Measurements from ENCODE around the gene TEAD4.
A peak's percentile ranks its signal among the peaks of the same experiment; 100 is the strongest.

TEAD4 gene

GRCh38 chr12:3083241-3083920 is 124.2 kb downstream of the TEAD4 start:
- H3K9me3 ChIP-seq (ENCODE audit: control insufficient read depth in 5 of 5, low read length in 5 of 5): no peaks in the 10 kb centered on the region
- H3K27ac ChIP-seq (ENCODE audit: low read depth, low read length): peak overlapping the region; percentile 33
- no peak overlapping the region for H3K9ac ChIP-seq (ENCODE audit: low read length in 5 of 5)
- peaks cover 0 to 4% (median 4%) of the 10 kb centered on the region in 5 donors for H3K36me3 ChIP-seq (ENCODE audit: control insufficient read depth in 5 of 5, insufficient read depth in 5 of 5, low read length in 5 of 5)
- H3K4me3 ChIP-seq (ENCODE audit: low read depth in 1 of 5, low read length in 5 of 5): no peak overlapping the region
- H3K27me3 ChIP-seq (ENCODE audit: control insufficient read depth in 5 of 5, insufficient read depth in 4 of 5, low read length in 5 of 5): no peaks in the 10 kb centered on the region
- peaks cover 4 to 71% (median 35%) of the 10 kb centered on the region in 5 donors for H3K4me1 ChIP-seq (ENCODE audit: control insufficient read depth in 5 of 5, insufficient read depth in 5 of 5, low read length in 5 of 5)

- H3K9ac ChIP-seq (ENCODE audit: low read length in 5 of 5): no peak overlapping the region
- H3K9me3 ChIP-seq (ENCODE audit: control insufficient read depth in 5 of 5, low read length in 5 of 5): no peaks in the 10 kb centered on the region
- H3K4me1 ChIP-seq (ENCODE audit: control insufficient read depth in 5 of 5, insufficient read depth in 5 of 5, low read length in 5 of 5): peaks cover 4 to 68% (median 33%) of the 10 kb centered on the region in 5 donors
These were observed 124.7 kb downstream of the TEAD4 start for GRCh38 chr12:3083921-3084347.

GRCh38 chr12:3084742-3085141 is 125.5 kb downstream of the TEAD4 start:
- no peak overlapping the region for H3K4me3 ChIP-seq (ENCODE audit: low read depth in 1 of 5, low read length in 5 of 5)
- peaks cover 0 to 4% (median 4%) of the 10 kb centered on the region in 5 donors for H3K36me3 ChIP-seq (ENCODE audit: control insufficient read depth in 5 of 5, insufficient read depth in 5 of 5, low read length in 5 of 5)
- H3K27me3 ChIP-seq (ENCODE audit: control insufficient read depth in 5 of 5, insufficient read depth in 4 of 5, low read length in 5 of 5): no peaks in the 10 kb centered on the region
- H3K9ac ChIP-seq (ENCODE audit: low read length in 5 of 5): no peak overlapping the region
- no peaks in the 10 kb centered on the region for H3K9me3 ChIP-seq (ENCODE audit: control insufficient read depth in 5 of 5, low read length in 5 of 5)
- peak overlapping the region; percentile 62 for H3K27ac ChIP-seq (ENCODE audit: low read depth, low read length)
- H3K4me1 ChIP-seq (ENCODE audit: control insufficient read depth in 5 of 5, insufficient read depth in 5 of 5, low read length in 5 of 5): peaks cover 4 to 68% (median 33%) of the 10 kb centered on the region in 5 donors

More at GRCh38 chr12:3083921-3084347, 124.7 kb downstream of the TEAD4 start:
- Histone ChIP-seq H3K36me3 (ENCODE audit: control insufficient read depth in 5 of 5, insufficient read depth in 5 of 5, low read length in 5 of 5) (peaks cover 0 to 4% (median 4%) of the 10 kb centered on the region in 5 donors), H3K4me3 (ENCODE audit: low read depth in 1 of 5, low read length in 5 of 5) (peak overlapping the region in 1 of 5 donors; percentile 2), H3K27me3 (ENCODE audit: control insufficient read depth in 5 of 5, insufficient read depth in 4 of 5, low read length in 5 of 5) (no peaks in the 10 kb centered on the region), H3K27ac (ENCODE audit: low read depth, low read length) (peak overlapping the region; percentile 33)

GRCh38 chr12:3085341-3086139 is 126.3 kb downstream of the TEAD4 start:
- H3K36me3 ChIP-seq (ENCODE audit: control insufficient read depth in 5 of 5, insufficient read depth in 5 of 5, low read length in 5 of 5): peaks cover 0 to 4% (median 4%) of the 10 kb centered on the region in 5 donors
- no peak overlapping the region for H3K4me3 ChIP-seq (ENCODE audit: low read depth in 1 of 5, low read length in 5 of 5)
- no peaks in the 10 kb centered on the region for H3K9me3 ChIP-seq (ENCODE audit: control insufficient read depth in 5 of 5, low read length in 5 of 5)
- H3K4me1 ChIP-seq (ENCODE audit: control insufficient read depth in 5 of 5, insufficient read depth in 5 of 5, low read length in 5 of 5): peaks cover 4 to 73% (median 35%) of the 10 kb centered on the region in 5 donors
- H3K9ac ChIP-seq (ENCODE audit: low read length in 5 of 5): peak overlapping the region in 1 of 5 donors; percentile 20
- no peaks in the 10 kb centered on the region for H3K27me3 ChIP-seq (ENCODE audit: control insufficient read depth in 5 of 5, insufficient read depth in 4 of 5, low read length in 5 of 5)
- peak overlapping the region; percentile 62 for H3K27ac ChIP-seq (ENCODE audit: low read depth, low read length)

GRCh38 chr12:3086211-3086610 is 127.0 kb downstream of the TEAD4 start:
- no peaks in the 10 kb centered on the region for H3K9me3 ChIP-seq (ENCODE audit: control insufficient read depth in 5 of 5, low read length in 5 of 5)
- H3K36me3 ChIP-seq (ENCODE audit: control insufficient read depth in 5 of 5, insufficient read depth in 5 of 5, low read length in 5 of 5): peaks cover 0 to 4% (median 0%) of the 10 kb centered on the region in 5 donors
- H3K4me1 ChIP-seq (ENCODE audit: control insufficient read depth in 5 of 5, insufficient read depth in 5 of 5, low read length in 5 of 5): peaks cover 4 to 73% (median 40%) of the 10 kb centered on the region in 5 donors
- H3K27ac ChIP-seq (ENCODE audit: low read depth, low read length): peak overlapping the region; percentile 62
- H3K4me3 ChIP-seq (ENCODE audit: low read depth in 1 of 5, low read length in 5 of 5): peak overlapping the region in 1 of 5 donors; percentile 22
- peak overlapping the region in 1 of 5 donors; percentile 2 for H3K9ac ChIP-seq (ENCODE audit: low read length in 5 of 5)
- H3K27me3 ChIP-seq (ENCODE audit: control insufficient read depth in 5 of 5, insufficient read depth in 4 of 5, low read length in 5 of 5): no peaks in the 10 kb centered on the region

GRCh38 chr12:3086729-3087323 is 127.6 kb downstream of the TEAD4 start:
- Histone ChIP-seq H3K36me3 (ENCODE audit: control insufficient read depth in 5 of 5, insufficient read depth in 5 of 5, low read length in 5 of 5) (peaks cover 0 to 6% (median 0%) of the 10 kb centered on the region in 5 donors), H3K27me3 (ENCODE audit: control insufficient read depth in 5 of 5, insufficient read depth in 4 of 5, low read length in 5 of 5) (no peaks in the 10 kb centered on the region), H3K4me1 (ENCODE audit: control insufficient read depth in 5 of 5, insufficient read depth in 5 of 5, low read length in 5 of 5) (peaks cover 4 to 77% (median 46%) of the 10 kb centered on the region in 5 donors), H3K27ac (ENCODE audit: low read depth, low read length) (peak overlapping the region; percentile 62), H3K9ac (ENCODE audit: low read length in 5 of 5) (peak overlapping the region in 1 of 5 donors; percentile 47), H3K9me3 (ENCODE audit: control insufficient read depth in 5 of 5, low read length in 5 of 5) (no peaks in the 10 kb centered on the region), H3K4me3 (ENCODE audit: low read depth in 1 of 5, low read length in 5 of 5) (peak overlapping the region in 1 of 5 donors; percentile 22)

GRCh38 chr12:3087758-3088650 is 128.8 kb downstream of the TEAD4 start:
- Histone ChIP-seq H3K4me1 (ENCODE audit: control insufficient read depth in 5 of 5, insufficient read depth in 5 of 5, low read length in 5 of 5) (peaks cover 4 to 78% (median 54%) of the 10 kb centered on the region in 5 donors), H3K27ac (ENCODE audit: low read depth, low read length) (no peak overlapping the region), H3K36me3 (ENCODE audit: control insufficient read depth in 5 of 5, insufficient read depth in 5 of 5, low read length in 5 of 5) (peaks cover 0 to 10% (median 0%) of the 10 kb centered on the region in 5 donors), H3K4me3 (ENCODE audit: low read depth in 1 of 5, low read length in 5 of 5) (no peak overlapping the region), H3K9me3 (ENCODE audit: control insufficient read depth in 5 of 5, low read length in 5 of 5) (no peaks in the 10 kb centered on the region), H3K27me3 (ENCODE audit: control insufficient read depth in 5 of 5, insufficient read depth in 4 of 5, low read length in 5 of 5) (no peaks in the 10 kb centered on the region), H3K9ac (ENCODE audit: low read length in 5 of 5) (no peak overlapping the region)

- Histone ChIP-seq H3K4me1 (ENCODE audit: control insufficient read depth in 5 of 5, insufficient read depth in 5 of 5, low read length in 5 of 5) (peaks cover 0 to 66% (median 45%) of the 10 kb centered on the region in 5 donors), H3K36me3 (ENCODE audit: control insufficient read depth in 5 of 5, insufficient read depth in 5 of 5, low read length in 5 of 5) (peaks cover 0 to 10% (median 0%) of the 10 kb centered on the region in 5 donors), H3K9ac (ENCODE audit: low read length in 5 of 5) (no peak overlapping the region), H3K9me3 (ENCODE audit: control insufficient read depth in 5 of 5, low read length in 5 of 5) (no peaks in the 10 kb centered on the region), H3K27ac (ENCODE audit: low read depth, low read length) (no peak overlapping the region), H3K27me3 (ENCODE audit: control insufficient read depth in 5 of 5, insufficient read depth in 4 of 5, low read length in 5 of 5) (no peaks in the 10 kb centered on the region), H3K4me3 (ENCODE audit: low read depth in 1 of 5, low read length in 5 of 5) (no peak overlapping the region)
These were observed 130.4 kb downstream of the TEAD4 start for GRCh38 chr12:3089588-3089987.

Measured in subcutaneous abdominal adipose tissue (tissue), 5 donors.